Ishikawa (cell line): ENCODE results near the gene DNAH12.

ENCODE experiments used
- CEBPB ChIP-seq: IDR thresholded peaks from 2 replicates; pipeline ENCODE4 v1.6.1; 2012
- EGR1 ChIP-seq: IDR thresholded peaks from 2 replicates; pipeline ENCODE4 v1.6.1; 2012
- EP300 ChIP-seq: IDR thresholded peaks from 2 replicates; pipeline ENCODE4 v1.6.1; 2012; ENCODE audit warnings: borderline replicate concordance
- FOXM1 ChIP-seq: IDR thresholded peaks from 2 replicates; pipeline ENCODE4 v1.6.1; 2012; ENCODE audit warnings: low read depth, borderline replicate concordance
- NFIC ChIP-seq: IDR thresholded peaks from 2 replicates; pipeline ENCODE4 v1.6.1; 2012
- RAD21 ChIP-seq: IDR thresholded peaks from 2 replicates; pipeline ENCODE4 v1.6.1; 2012; ENCODE audit warnings: low read depth
- REST ChIP-seq: IDR thresholded peaks from 2 replicates; pipeline ENCODE4 v1.6.1; 2012; ENCODE audit warnings: low read depth, mild to moderate bottlenecking
- TAF1 ChIP-seq: IDR thresholded peaks from 2 replicates; pipeline ENCODE4 v1.6.1; 2012; ENCODE audit warnings: low read depth, mild to moderate bottlenecking
- TCF12 ChIP-seq: IDR thresholded peaks from 2 replicates; pipeline ENCODE4 v1.6.1; 2012; ENCODE audit warnings: low read depth
- TEAD4 ChIP-seq: IDR thresholded peaks from 2 replicates; pipeline ENCODE4 v1.6.1; 2012
- YY1 ChIP-seq: IDR thresholded peaks from 2 replicates; pipeline ENCODE4 v1.6.1; 2012; ENCODE audit warnings: low read depth
- ZBTB7A ChIP-seq: IDR thresholded peaks from 2 replicates; pipeline ENCODE4 v1.6.1; 2012; ENCODE audit warnings: low read depth
- TF ChIP-seq, protein P1 (sequence below): IDR thresholded peaks from 2 replicates; pipeline ENCODE4 v1.6.1; 2012

DNA sequence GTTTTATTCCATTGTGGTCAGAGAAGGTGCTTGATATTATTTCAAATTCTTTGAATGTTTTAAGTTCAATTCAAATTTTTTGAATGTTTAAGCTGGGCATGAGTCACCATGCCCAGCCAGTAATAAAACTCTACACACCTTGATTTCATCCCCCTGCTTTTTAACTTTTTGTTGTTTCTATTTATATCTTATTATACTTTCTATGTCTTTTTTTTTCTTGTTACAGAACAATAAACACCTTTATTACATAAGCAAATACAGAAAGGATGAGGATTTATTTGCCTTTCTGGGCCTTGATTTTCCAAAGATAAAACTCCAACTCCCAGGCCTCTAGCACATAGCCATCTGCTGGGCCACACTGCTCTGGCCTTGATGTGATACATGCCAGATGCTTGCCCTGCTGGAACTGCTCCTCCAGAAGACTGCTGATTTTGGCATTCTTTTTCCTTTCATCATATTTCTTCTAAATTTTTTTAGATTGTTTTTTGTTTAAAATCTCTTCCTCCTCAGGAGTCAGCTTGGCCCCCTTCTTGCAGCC lies 14.0 kb downstream of the DNAH12 start:
- TF ChIP-seq CEBPB (no peak), EP300 (no peak), RAD21 (no peak), NFIC (no peak), FOXM1 (no peak), TCF12 (no peak), YY1 (no peak), TAF1 (no peak), EGR1 (no peak), REST (no peak), TEAD4 (peak; percentile 25; the same call in 1 of the 2 replicates), ZBTB7A (no peak)
- TF ChIP-seq, protein P1, sequence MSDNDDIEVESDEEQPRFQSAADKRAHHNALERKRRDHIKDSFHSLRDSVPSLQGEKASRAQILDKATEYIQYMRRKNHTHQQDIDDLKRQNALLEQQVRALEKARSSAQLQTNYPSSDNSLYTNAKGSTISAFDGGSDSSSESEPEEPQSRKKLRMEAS: no peak
